GM18498 (cell line): ENCODE results near the gene CACNA1C.
"Not testable (repeated sequence)": the region's sequence is repeated elsewhere in the genome, so short reads cannot be mapped to it uniquely, and the experiment has no call there.

ENCODE experiments used
- ATAC-seq: cut with Tn5 transposase; IDR thresholded peaks from one replicate; pipeline ENCODE4 v1.9.1; 2021; ENCODE audit warnings: mild to moderate bottlenecking, moderate library complexity; ENCODE audit not compliant: unreplicated experiment

CACNA1C gene

GRCh38 chr12:2675776-2676175 lies 623.0 kb downstream of the CACNA1C start:
- ATAC-seq: no peak

GRCh38 chr12:2677142-2677880 lies 624.5 kb downstream of the CACNA1C start:
- no peak for ATAC-seq

- ATAC-seq: no peak
Observed at GRCh38 chr12:2678426-2678825, 625.6 kb downstream of the CACNA1C start.

- ATAC-seq: no peak
Observed at GRCh38 chr12:2679068-2679815, 626.5 kb downstream of the CACNA1C start.

- ATAC-seq: no peak
Observed at GRCh38 chr12:2679816-2680675, 627.3 kb downstream of the CACNA1C start.

GRCh38 chr12:2680676-2681039 lies 627.9 kb downstream of the CACNA1C start:
- ATAC-seq: no peak

- no peak for ATAC-seq
Observed at GRCh38 chr12:2681450-2682205, 628.8 kb downstream of the CACNA1C start.

GRCh38 chr12:2682296-2683251 lies 629.8 kb downstream of the CACNA1C start:
- ATAC-seq: no peak

- no peak for ATAC-seq
Observed at GRCh38 chr12:2683283-2684025, 630.7 kb downstream of the CACNA1C start.

- not testable (repeated sequence) for ATAC-seq
Observed at GRCh38 chr12:2684026-2684325, 631.2 kb downstream of the CACNA1C start.

- not testable (repeated sequence) for ATAC-seq
Observed at GRCh38 chr12:2685620-2686279, 633.0 kb downstream of the CACNA1C start.

GRCh38 chr12:2686280-2686646 lies 633.5 kb downstream of the CACNA1C start:
- no peak for ATAC-seq

GRCh38 chr12:2687058-2687457 lies 634.3 kb downstream of the CACNA1C start:
- no peak for ATAC-seq

GRCh38 chr12:2687726-2688125 lies 634.9 kb downstream of the CACNA1C start:
- no peak for ATAC-seq

- ATAC-seq: no peak
Observed at GRCh38 chr12:2688381-2688931, 635.7 kb downstream of the CACNA1C start.

- no peak for ATAC-seq
Observed at GRCh38 chr12:2689393-2689792, 636.6 kb downstream of the CACNA1C start.

- ATAC-seq: no peak
Observed at GRCh38 chr12:2689879-2690278, 637.1 kb downstream of the CACNA1C start.

GRCh38 chr12:2690348-2691005 lies 637.7 kb downstream of the CACNA1C start:
- ATAC-seq: no peak
